Germinal center (tissue), 1 donor: ENCODE data around the gene TAX1BP1.
A peak's percentile ranks its signal among the peaks of the same experiment; 100 is the strongest.

Experiments
- DNase-seq: peaks from one replicate; pipeline ENCODE4 v3.0.0; 2012; ENCODE audit warnings: mixed read lengths, low spot score

Gene TAX1BP1

GRCh38 chr7:27739909-27740448 is at the start of gene TAX1BP1:
Gene TAX1BP1, plus strand, starts transcription at chr7:27740162. Its CDS starts 8,363 bp downstream, at chr7:27748525.
- peak; percentile 96 for DNase-seq

- DNase-seq = no peak
Measured at GRCh38 chr7:27690649-27691048, 49.3 kb upstream of the TAX1BP1 start.

- no peak for DNase-seq
Measured at GRCh38 chr7:27693794-27694193, 46.2 kb upstream of the TAX1BP1 start.

- DNase-seq = no peak
Measured at GRCh38 chr7:27695096-27695495, 44.9 kb upstream of the TAX1BP1 start.

- DNase-seq = peak; percentile 55
Measured at GRCh38 chr7:27697861-27698430, 42.0 kb upstream of the TAX1BP1 start.

- no peak for DNase-seq
Measured at GRCh38 chr7:27699751-27700150, 40.2 kb upstream of the TAX1BP1 start.

- DNase-seq = no peak
Measured at GRCh38 chr7:27700501-27700900, 39.5 kb upstream of the TAX1BP1 start.

- no peak for DNase-seq
Measured at GRCh38 chr7:27703181-27703580, 36.8 kb upstream of the TAX1BP1 start.

- DNase-seq = no peak
Measured at GRCh38 chr7:27704422-27705199, 35.4 kb upstream of the TAX1BP1 start.

- no peak for DNase-seq
Measured at GRCh38 chr7:27705200-27705594, 34.8 kb upstream of the TAX1BP1 start.

- DNase-seq = no peak
Measured at GRCh38 chr7:27708485-27708884, 31.5 kb upstream of the TAX1BP1 start.

GRCh38 chr7:27709137-27710075 is 30.6 kb upstream of the TAX1BP1 start:
- no peak for DNase-seq

- DNase-seq = no peak
Measured at GRCh38 chr7:27712217-27712616, 27.7 kb upstream of the TAX1BP1 start.

GRCh38 chr7:27714831-27715444 is 25.0 kb upstream of the TAX1BP1 start:
- no peak for DNase-seq

GRCh38 chr7:27723085-27723484 is 16.9 kb upstream of the TAX1BP1 start:
- DNase-seq = no peak

- no peak for DNase-seq
Measured at GRCh38 chr7:27727058-27727457, 12.9 kb upstream of the TAX1BP1 start.

- no peak for DNase-seq
Measured at GRCh38 chr7:27730112-27730511, 9.8 kb upstream of the TAX1BP1 start.

GRCh38 chr7:27734583-27734982 is 5.4 kb upstream of the TAX1BP1 start:
- DNase-seq = no peak

GRCh38 chr7:27735165-27735564 is 4.8 kb upstream of the TAX1BP1 start:
- DNase-seq = no peak

GRCh38 chr7:27735831-27736230 is 4.1 kb upstream of the TAX1BP1 start:
- DNase-seq = no peak

- no peak for DNase-seq
Measured at GRCh38 chr7:27737178-27737577, 2.8 kb upstream of the TAX1BP1 start.

GRCh38 chr7:27737616-27738015 is 2.3 kb upstream of the TAX1BP1 start:
- no peak for DNase-seq
